Activated naive CD8-positive, alpha-beta T cell treated with anti-CD3 and anti-CD28 coated beads for 36 hours (primary cell): ENCODE measurements around the gene GTF3C1. TPM values are rescaled to one million over a fixed set of nuclear protein-coding genes. Genes with fewer than 3 reads are reported as not detected.

Experiments
- DNase-seq: peaks from one replicate; pipeline ENCODE4 v3.0.0; 2021
- H3K27ac Mint-ChIP-seq: one replicate; pipeline ENCODE4 v1.8.0; 2022; ENCODE audit warnings: mild to moderate bottlenecking, moderate library complexity, mixed read lengths
- H3K27me3 Mint-ChIP-seq: one replicate; pipeline ENCODE4 v1.8.0; 2022; ENCODE audit warnings: mild to moderate bottlenecking, mixed read lengths
- H3K36me3 Mint-ChIP-seq: one replicate; pipeline ENCODE4 v1.8.0; 2021; ENCODE audit warnings: mild to moderate bottlenecking, mixed read lengths
- H3K4me1 Mint-ChIP-seq: one replicate; pipeline ENCODE4 v1.8.0; 2021; ENCODE audit warnings: mixed read lengths
- H3K4me3 Mint-ChIP-seq: one replicate; pipeline ENCODE4 v1.8.0; 2022; ENCODE audit warnings: mild to moderate bottlenecking, moderate library complexity, mixed read lengths
- H3K9me3 Mint-ChIP-seq: one replicate; pipeline ENCODE4 v1.8.0; 2022; ENCODE audit warnings: mixed read lengths
- total RNA-seq, 2 experiments: library from RNA; stranded (reverse); gene quantifications; one replicate each; pipeline ENCODE4 v1.2.3, GENCODE V29; 2021

The GTF3C1 gene
- total RNA-seq, 2 experiments from 2014 or later, result 49.7 to 52.0 TPM

- H3K9me3 Mint-ChIP-seq, result no peaks in the 10 kb centered on the region
- H3K4me3 Mint-ChIP-seq, result no peak overlapping the region
- H3K27me3 Mint-ChIP-seq, result no peaks in the 10 kb centered on the region
- DNase-seq, result no peak
- H3K36me3 Mint-ChIP-seq, result peaks cover 70% of the 10 kb centered on the region
- H3K4me1 Mint-ChIP-seq, result peaks cover 41% of the 10 kb centered on the region
- H3K27ac Mint-ChIP-seq, result peak overlapping the region; percentile 67
These were observed 117.2 kb downstream of the GTF3C1 start for GRCh38 chr16:27432558-27432957.

GRCh38 chr16:27431773-27432532 is 117.8 kb downstream of the GTF3C1 start:
- H3K4me1 Mint-ChIP-seq, result peaks cover 47% of the 10 kb centered on the region
- no peaks in the 10 kb centered on the region for H3K9me3 Mint-ChIP-seq
- no peak overlapping the region for H3K4me3 Mint-ChIP-seq
- DNase-seq, result no peak
- H3K36me3 Mint-ChIP-seq, result peaks cover 71% of the 10 kb centered on the region
- H3K27me3 Mint-ChIP-seq, result no peaks in the 10 kb centered on the region
- peak overlapping the region; percentile 67 for H3K27ac Mint-ChIP-seq

- no peaks in the 10 kb centered on the region for H3K27me3 Mint-ChIP-seq
- no peak for DNase-seq
- peaks cover 2% of the 10 kb centered on the region for H3K9me3 Mint-ChIP-seq
- H3K4me3 Mint-ChIP-seq, result no peak overlapping the region
- H3K36me3 Mint-ChIP-seq, result peaks cover 71% of the 10 kb centered on the region
- peaks cover 55% of the 10 kb centered on the region for H3K4me1 Mint-ChIP-seq
- peak overlapping the region; percentile 79 for H3K27ac Mint-ChIP-seq
These were observed 118.7 kb downstream of the GTF3C1 start for GRCh38 chr16:27430923-27431484.

DNA sequence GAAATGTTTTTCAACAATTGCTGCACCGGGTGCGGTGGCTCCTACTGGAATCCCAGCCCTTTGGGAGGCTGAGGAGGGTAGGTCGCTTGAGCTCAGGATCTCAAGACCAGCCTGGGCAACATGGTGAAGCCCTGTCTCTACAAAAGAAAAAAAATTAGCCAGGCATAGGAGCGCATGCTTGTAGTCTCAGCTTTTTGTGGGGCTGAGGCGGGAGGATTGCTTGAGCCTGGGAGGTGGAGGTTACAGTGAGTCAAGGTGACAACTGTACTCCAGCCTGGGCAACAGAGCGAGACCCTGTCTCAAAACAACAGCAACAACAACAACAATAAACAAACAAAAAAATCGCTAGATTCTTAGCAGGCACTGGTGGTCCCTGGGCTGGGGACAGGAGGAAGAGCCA is 119.2 kb downstream of the GTF3C1 start:
- Mint-ChIP-seq H3K27ac (peak overlapping the region; percentile 79), H3K4me1 (peaks cover 60% of the 10 kb centered on the region), H3K27me3 (no peaks in the 10 kb centered on the region), H3K9me3 (peaks cover 2% of the 10 kb centered on the region), H3K4me3 (peak overlapping the region; percentile 41), H3K36me3 (peaks cover 72% of the 10 kb centered on the region)
- DNase-seq, result no peak

GRCh38 chr16:27429981-27430441 is 119.7 kb downstream of the GTF3C1 start:
- Mint-ChIP-seq H3K4me3 (no peak overlapping the region), H3K27me3 (no peaks in the 10 kb centered on the region), H3K27ac (peak overlapping the region; percentile 79), H3K4me1 (peaks cover 65% of the 10 kb centered on the region), H3K9me3 (peaks cover 2% of the 10 kb centered on the region), H3K36me3 (peaks cover 75% of the 10 kb centered on the region)
- DNase-seq, result no peak

GRCh38 chr16:27429330-27429871 is 120.3 kb downstream of the GTF3C1 start:
- H3K9me3 Mint-ChIP-seq, result peaks cover 2% of the 10 kb centered on the region
- H3K4me1 Mint-ChIP-seq, result peaks cover 71% of the 10 kb centered on the region
- H3K27ac Mint-ChIP-seq, result peak overlapping the region; percentile 72
- DNase-seq, result no peak
- H3K27me3 Mint-ChIP-seq, result no peaks in the 10 kb centered on the region
- H3K36me3 Mint-ChIP-seq, result peaks cover 76% of the 10 kb centered on the region
- H3K4me3 Mint-ChIP-seq, result peak overlapping the region; percentile 14

GRCh38 chr16:27428026-27428785 is 121.5 kb downstream of the GTF3C1 start:
- Mint-ChIP-seq H3K9me3 (peaks cover 6% of the 10 kb centered on the region), H3K4me1 (peaks cover 78% of the 10 kb centered on the region), H3K27me3 (no peaks in the 10 kb centered on the region), H3K36me3 (peaks cover 81% of the 10 kb centered on the region), H3K4me3 (peak overlapping the region; percentile 32), H3K27ac (peak overlapping the region; percentile 73)
- DNase-seq, result no peak

- no peak for DNase-seq
These were observed 122.2 kb downstream of the GTF3C1 start for GRCh38 chr16:27427538-27427937.

DNA sequence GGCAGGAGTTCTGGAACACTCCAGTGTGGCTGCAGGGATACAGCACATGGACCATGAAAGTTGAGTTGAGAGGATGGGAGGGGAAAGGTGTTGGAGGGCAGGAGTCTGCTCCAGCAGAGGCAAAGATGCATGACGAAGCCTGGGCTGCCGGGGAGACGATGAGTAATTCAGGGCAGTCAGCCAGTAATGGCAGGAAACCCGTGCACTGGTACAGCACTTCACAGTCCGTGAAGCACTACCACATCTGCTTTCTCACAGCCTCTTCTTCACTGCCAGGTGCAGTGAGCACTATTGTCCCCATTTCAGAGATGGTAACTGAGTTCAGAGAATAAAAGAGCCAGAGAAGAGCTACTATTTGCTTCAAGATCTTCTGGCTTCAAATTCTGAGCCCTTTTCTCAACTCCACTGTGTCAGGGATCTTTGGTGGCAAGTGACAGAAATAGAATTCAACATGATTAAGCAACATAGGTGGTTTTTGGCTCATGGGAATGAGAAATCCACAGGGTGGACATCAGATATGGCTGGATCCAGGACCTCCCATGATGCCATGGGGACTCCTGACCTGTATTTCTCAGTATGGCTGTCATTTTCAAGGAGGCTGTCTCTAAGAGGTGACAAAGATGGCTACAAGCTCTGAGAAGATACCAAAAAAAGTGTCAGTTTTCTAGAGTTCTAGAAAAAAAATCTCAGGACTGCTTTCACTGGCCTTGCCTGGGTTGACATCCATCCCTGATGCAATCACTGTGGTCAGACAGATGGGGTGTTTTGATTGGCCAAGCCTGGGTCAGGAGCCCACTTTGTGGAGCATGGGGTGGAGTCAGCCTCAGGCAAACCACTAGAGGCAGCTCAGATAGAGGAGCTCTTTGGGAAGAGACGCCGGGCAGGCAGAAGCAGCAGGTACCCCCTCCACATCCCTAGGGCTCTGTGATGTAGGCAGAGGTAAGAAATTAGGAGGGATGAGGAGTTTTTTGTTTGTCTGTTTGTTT is 123.0 kb downstream of the GTF3C1 start:
- peaks cover 77% of the 10 kb centered on the region for H3K4me1 Mint-ChIP-seq
- peaks cover 87% of the 10 kb centered on the region for H3K36me3 Mint-ChIP-seq
- peak overlapping the region; percentile 79 for H3K27ac Mint-ChIP-seq
- peaks cover 17% of the 10 kb centered on the region for H3K9me3 Mint-ChIP-seq
- no peaks in the 10 kb centered on the region for H3K27me3 Mint-ChIP-seq
- DNase-seq, result peak; percentile 80
- peak overlapping the region; percentile 52 for H3K4me3 Mint-ChIP-seq

More at GRCh38 chr16:27427538-27427937, 122.2 kb downstream of the GTF3C1 start:
- Mint-ChIP-seq H3K4me3 (peak overlapping the region; percentile 52), H3K27ac (peak overlapping the region; percentile 79), H3K4me1 (peaks cover 73% of the 10 kb centered on the region), H3K36me3 (peaks cover 81% of the 10 kb centered on the region), H3K27me3 (no peaks in the 10 kb centered on the region), H3K9me3 (peaks cover 9% of the 10 kb centered on the region)

- H3K36me3 Mint-ChIP-seq, result peaks cover 88% of the 10 kb centered on the region
- H3K27ac Mint-ChIP-seq, result peak overlapping the region; percentile 79
- peaks cover 21% of the 10 kb centered on the region for H3K9me3 Mint-ChIP-seq
- no peak for DNase-seq
- peaks cover 76% of the 10 kb centered on the region for H3K4me1 Mint-ChIP-seq
- H3K4me3 Mint-ChIP-seq, result no peak overlapping the region
- H3K27me3 Mint-ChIP-seq, result no peaks in the 10 kb centered on the region
These were observed 123.8 kb downstream of the GTF3C1 start for GRCh38 chr16:27425961-27426360.

DNA sequence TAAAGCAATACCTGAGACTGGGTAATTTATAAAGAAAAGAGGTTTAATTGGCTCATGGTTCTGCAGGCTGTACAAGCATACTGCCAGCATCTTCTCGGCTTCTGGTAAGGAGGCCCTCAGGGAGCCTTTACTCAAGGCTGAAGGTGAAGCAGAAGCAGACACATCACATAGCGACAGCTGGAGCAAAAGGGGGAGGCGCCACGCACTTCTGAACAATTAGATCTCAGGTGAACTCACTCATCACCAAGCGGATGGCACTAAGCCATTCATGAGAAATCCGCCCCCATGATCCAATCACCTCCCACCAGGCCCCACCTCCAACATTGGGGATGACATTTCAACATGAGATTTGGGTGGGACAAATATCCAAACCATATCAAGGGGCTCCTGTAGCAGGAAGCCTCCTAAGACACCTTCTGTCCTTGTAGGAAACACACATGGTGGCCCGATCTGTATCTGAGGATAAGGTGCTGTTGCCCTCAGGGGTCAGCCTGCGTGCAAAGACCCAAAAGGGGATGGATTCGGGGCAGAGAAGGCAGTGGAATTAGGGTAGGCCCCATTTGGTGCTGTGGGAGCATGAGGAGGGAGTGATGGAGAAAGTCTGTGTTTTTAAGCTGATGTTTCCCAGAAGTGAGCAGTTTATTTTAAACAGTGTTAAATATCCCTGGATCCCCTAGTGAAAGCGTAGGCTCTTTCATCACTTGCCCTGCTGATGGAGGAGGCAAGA is 124.8 kb downstream of the GTF3C1 start:
- H3K4me1 Mint-ChIP-seq, result peaks cover 70% of the 10 kb centered on the region
- no peaks in the 10 kb centered on the region for H3K27me3 Mint-ChIP-seq
- peaks cover 89% of the 10 kb centered on the region for H3K36me3 Mint-ChIP-seq
- no peak for DNase-seq
- peaks cover 28% of the 10 kb centered on the region for H3K9me3 Mint-ChIP-seq
- H3K4me3 Mint-ChIP-seq, result no peak overlapping the region
- peak overlapping the region; percentile 79 for H3K27ac Mint-ChIP-seq

- Mint-ChIP-seq H3K4me3 (no peak overlapping the region), H3K36me3 (peaks cover 90% of the 10 kb centered on the region), H3K27me3 (no peaks in the 10 kb centered on the region), H3K27ac (peak overlapping the region; percentile 40), H3K4me1 (peaks cover 59% of the 10 kb centered on the region), H3K9me3 (peaks cover 33% of the 10 kb centered on the region)
- DNase-seq, result no peak
These were observed 127.6 kb downstream of the GTF3C1 start for GRCh38 chr16:27421961-27422740.
